GM10248 (cell line): ENCODE results near the gene MRPL55.

Experiments
- CTCF ChIA-PET: fragments of 300-600 bp; sonication (Branson Sonifier 250); formaldehyde crosslinking; extraction: SDS; loops from one replicate; lab custom pipeline; 2021; ENCODE audit warnings: antibody characterized with exemption; lab: Yijun Ruan, JAX
- POLR2A ChIA-PET: fragments of 350-650 bp; sonication (Branson Sonifier 250); formaldehyde crosslinking; extraction: SDS; loops from one replicate; lab custom pipeline; 2020; ENCODE audit warnings: antibody characterized with exemption; lab: Yijun Ruan, JAX
- DNase-seq: peaks from one replicate; pipeline ENCODE4 v3.0.0; 2012; ENCODE audit errors: extremely low spot score
- TF ChIP-seq, protein P1 (sequence below): IDR thresholded peaks from 2 replicates; pipeline ENCODE4 v1.5.1; 2012; ENCODE audit warnings: mild to moderate bottlenecking, low read depth; ENCODE audit errors: extremely low read depth, missing control alignments, control extremely low read depth

The MRPL55 gene

DNA sequence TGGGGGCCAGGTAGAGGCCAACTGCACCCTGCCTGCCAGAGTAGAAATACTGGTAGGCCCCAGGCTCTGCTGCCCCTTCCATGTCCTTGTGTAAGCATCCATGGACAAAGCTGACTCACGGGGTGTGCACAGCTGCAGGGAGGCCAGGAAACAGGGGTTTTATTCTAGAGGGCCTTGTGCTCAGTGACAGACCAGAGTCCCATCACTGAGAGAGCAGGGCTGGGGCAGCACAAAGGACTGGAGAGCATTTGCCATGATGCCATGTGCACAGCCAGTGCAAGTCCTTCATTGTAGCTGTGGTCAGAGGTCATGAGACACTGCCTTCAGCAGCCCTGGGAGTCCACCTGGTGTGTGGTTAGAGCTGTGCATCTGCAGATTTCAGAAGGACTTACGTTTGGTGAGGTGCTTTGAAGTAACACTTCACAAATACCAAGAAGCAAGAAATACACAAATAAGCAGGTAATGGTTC, 18.5 kb downstream of the MRPL55 start:
- DNase-seq: no peak
- ChIA-PET POLR2A (interaction anchor here (0.5 to 1.7 kb wide), 5 partner anchors 9 to 76 kb away, joined by 3 to 6 read pairs (median 4); no protein-coding TSS in a partner anchor), CTCF (interaction anchor here (0.9 to 2.6 kb wide), 6 partner anchors 9 to 86 kb away, joined by 3 to 7 read pairs (median 4); no protein-coding TSS in a partner anchor)

DNA sequence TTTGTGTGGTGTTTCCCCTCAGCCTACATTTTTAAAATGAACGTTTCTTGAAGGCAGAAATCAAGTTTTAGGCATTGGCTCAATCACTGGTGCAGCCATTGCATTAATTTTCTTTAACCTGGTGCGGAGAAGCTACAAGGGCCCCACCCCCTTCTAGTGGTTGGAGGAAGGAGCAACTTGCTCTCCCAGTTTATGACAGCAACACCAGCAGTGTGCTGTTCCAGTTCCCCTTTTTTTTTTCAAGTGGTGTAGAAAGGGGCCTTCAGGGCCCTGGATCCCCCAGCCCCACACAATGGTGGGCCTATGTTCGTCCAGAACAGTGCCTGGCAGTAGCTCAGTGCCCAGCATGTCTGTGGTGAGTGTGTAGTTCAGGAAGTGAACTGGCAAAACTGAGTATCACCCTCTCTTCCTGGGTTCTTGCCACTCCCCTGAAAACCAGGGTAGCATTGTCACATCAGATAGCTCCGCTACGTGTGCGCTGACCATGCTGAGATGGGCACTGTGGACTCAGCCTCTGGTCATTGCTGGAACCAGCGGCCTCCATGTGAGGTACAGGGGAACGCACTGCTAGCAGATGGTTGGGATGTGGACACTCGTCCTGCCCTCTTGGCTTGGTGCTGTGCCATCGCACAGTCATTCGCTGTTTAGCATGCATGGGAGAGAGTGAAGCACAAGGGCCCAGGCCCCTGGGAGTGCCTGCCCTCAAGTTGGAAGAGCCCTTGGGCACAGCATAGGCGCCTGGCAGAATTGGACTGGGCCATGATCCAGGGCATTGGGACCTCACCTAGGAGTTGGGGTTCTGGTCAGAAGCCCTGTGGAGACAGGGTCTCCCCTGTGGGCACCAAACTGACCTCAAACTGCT, 19.3 kb downstream of the MRPL55 start:
- CTCF ChIA-PET: interaction anchor here (1.1 to 2.6 kb wide), 4 partner anchors 10 to 85 kb away, joined by 3 to 7 read pairs (median 5); no protein-coding TSS in a partner anchor
- no peak for DNase-seq
- TF ChIP-seq, protein P1, sequence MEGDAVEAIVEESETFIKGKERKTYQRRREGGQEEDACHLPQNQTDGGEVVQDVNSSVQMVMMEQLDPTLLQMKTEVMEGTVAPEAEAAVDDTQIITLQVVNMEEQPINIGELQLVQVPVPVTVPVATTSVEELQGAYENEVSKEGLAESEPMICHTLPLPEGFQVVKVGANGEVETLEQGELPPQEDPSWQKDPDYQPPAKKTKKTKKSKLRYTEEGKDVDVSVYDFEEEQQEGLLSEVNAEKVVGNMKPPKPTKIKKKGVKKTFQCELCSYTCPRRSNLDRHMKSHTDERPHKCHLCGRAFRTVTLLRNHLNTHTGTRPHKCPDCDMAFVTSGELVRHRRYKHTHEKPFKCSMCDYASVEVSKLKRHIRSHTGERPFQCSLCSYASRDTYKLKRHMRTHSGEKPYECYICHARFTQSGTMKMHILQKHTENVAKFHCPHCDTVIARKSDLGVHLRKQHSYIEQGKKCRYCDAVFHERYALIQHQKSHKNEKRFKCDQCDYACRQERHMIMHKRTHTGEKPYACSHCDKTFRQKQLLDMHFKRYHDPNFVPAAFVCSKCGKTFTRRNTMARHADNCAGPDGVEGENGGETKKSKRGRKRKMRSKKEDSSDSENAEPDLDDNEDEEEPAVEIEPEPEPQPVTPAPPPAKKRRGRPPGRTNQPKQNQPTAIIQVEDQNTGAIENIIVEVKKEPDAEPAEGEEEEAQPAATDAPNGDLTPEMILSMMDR: no peak
- POLR2A ChIA-PET: interaction anchor here (0.7 to 1.7 kb wide), 3 partner anchors 9 to 301 kb away, joined by 3 to 6 read pairs (median 4); no protein-coding TSS in a partner anchor

More for the DNA sequence above, 18.5 kb downstream of the MRPL55 start:
- TF ChIP-seq, protein P1: no peak

DNA sequence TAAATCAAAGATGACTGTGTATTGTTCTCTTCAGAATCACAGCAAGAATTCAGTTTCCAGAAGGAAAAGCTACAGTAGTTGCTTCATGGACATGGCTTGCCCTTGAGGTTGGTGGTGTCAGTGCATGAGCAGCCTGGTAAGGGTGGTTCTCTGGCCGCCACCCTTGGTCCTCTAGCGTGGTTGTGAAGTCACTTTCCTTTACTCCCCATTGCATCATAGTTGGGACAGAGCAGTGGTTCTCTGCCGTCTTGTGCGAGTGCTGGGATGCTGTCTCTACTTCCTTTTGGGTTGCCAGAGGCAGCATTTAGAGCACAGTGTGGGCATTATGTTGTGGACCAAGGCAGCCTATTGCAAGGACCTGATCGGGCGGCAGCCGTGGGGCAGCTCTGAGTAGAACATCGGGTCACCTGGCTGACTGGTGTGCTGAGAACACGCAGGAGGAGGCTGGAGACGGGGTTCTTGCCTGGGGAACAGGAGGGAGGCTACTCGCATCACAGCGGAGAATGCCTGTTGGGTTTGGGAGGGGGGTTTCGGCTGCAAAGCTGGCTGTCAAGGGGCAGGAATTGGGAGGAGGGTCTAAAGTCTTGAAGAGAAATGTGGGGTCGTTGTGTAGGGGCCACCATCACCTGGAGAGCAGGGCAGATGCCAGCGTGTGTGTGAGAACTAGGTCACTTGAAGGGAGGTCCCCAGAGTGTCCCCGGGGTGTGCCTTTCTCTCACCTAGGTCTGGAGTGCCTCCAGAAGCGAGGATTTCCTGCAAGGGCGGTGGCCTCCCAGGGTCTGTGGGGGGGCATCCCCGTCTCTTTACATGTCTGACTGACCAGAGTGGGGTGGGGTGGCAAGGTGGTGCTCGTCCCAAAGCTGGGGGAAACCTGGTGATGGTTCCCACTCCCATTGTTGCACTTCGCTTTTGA, 20.3 kb downstream of the MRPL55 start:
- TF ChIP-seq, protein P1: no peak
- POLR2A ChIA-PET: interaction anchor here (0.7 to 1.3 kb wide), 3 partner anchors 13 to 300 kb away, joined by 3 to 4 read pairs (median 3); no protein-coding TSS in a partner anchor
- CTCF ChIA-PET: interaction anchor here (1.7 kb wide), 1 partner anchor 11 kb away, joined by 4 read pairs; no protein-coding TSS in a partner anchor
- DNase-seq: no peak

DNA sequence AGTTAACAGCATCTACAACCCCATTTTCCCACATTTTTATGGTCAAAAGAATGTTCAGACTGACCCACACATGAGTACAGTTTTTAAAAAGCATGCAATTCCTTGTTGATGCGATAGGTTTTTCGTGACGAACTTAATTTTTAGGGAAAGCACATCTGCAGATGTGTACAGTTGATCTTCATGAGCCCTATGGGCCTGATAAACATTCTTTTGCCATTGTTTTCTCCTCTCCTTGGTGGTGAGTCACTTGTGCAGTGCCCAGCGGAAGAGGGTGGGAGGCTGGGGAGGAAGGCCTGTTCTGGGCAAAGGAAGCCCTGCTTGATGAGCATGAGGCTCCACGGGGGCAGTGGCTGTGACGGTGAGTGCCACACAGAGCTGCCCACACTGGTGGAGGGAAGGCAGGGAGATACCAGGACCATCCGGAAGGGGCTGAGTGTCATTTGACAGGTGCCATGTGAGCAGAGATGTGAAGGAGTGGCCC, 21.3 kb downstream of the MRPL55 start:
- ChIA-PET POLR2A (no interaction called here), CTCF (interaction anchor here (0.7 to 1.7 kb wide), 3 partner anchors 10 to 77 kb away, joined by 3 to 4 read pairs (median 3); partner anchors contain the start of gene IBA57)
- DNase-seq: no peak
- TF ChIP-seq, protein P1: no peak

DNA sequence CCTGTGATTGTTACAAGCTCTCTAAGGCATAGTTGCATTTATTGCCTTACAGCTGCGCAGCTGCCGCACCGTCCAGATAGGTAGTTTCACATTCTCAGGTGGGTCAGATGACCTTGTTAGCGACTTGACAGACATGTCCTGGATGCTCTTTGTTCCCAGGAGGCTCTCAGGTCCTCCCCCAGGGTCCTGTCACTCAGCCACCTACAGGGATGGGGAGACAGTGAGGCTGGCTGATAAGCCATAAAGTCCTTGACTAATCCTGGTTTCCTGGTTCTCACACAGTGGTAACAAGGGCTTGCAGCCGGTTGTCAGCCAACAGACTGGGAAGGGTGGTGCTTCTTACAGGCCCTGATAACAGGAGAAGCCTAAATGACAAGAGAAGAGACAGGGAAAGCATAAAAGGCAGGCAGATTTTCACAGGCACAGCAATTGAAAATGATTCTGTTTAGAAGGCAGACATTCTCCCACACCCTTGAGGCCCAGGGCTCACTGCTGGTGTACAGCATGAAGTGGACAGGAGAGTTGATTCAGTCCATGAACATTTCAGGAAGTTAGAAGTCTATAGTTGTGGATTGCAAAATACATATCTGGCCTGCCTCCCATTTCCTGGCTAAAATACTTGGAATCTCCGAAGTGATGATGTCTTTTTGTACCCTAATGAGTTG, 23.7 kb downstream of the MRPL55 start:
- ChIA-PET POLR2A (interaction anchor here (0.5 kb wide), 1 partner anchor 1359 kb away, joined by 9 read pairs; no protein-coding TSS in a partner anchor), CTCF (interaction anchor here (1.3 to 1.6 kb wide), 2 partner anchors 14 to 80 kb away, joined by 4 to 10 read pairs; partner anchors contain the start of gene IBA57)
- TF ChIP-seq, protein P1: no peak
- no peak for DNase-seq
